RWPE2 (cell line): ENCODE results near the gene MAPK6.

ENCODE experiments used
- ATAC-seq: fragments of 200-7000 bp; cut with Tn5 transposase; 3 replicates; pipeline ENCODE4 v1.9.1; 2021; ENCODE audit warnings: low read depth
- DNase-seq: peaks from one replicate; pipeline ENCODE4 v3.0.0-alpha.2; 2020; ENCODE audit warnings: low spot score
- H3K27ac ChIP-seq: fragments of 450-650 bp; 2 replicates; pipeline ENCODE4 v1.5.1; 2017; ENCODE audit warnings: mild to moderate bottlenecking; ENCODE audit not compliant: poor library complexity, severe bottlenecking
- H3K27me3 ChIP-seq: fragments of 250-450 bp; sonication (Bioruptor Pico); 2 replicates; pipeline ENCODE4 v1.5.1; 2021; ENCODE audit warnings: mild to moderate bottlenecking, moderate library complexity; ENCODE audit not compliant: insufficient read depth, poor library complexity, severe bottlenecking
- H3K36me3 ChIP-seq: fragments of 250-450 bp; sonication (Bioruptor Pico); 2 replicates; pipeline ENCODE4 v1.5.1; 2020; ENCODE audit warnings: low read depth, mild to moderate bottlenecking, moderate library complexity
- H3K4me1 ChIP-seq: fragments of 250-450 bp; sonication (Bioruptor Pico); 2 replicates; pipeline ENCODE4 v1.5.1; 2021; ENCODE audit warnings: mild to moderate bottlenecking, moderate library complexity; ENCODE audit not compliant: insufficient read depth, poor library complexity, severe bottlenecking
- H3K4me3 ChIP-seq: fragments of 250-450 bp; sonication (Bioruptor Pico); 2 replicates; pipeline ENCODE4 v1.5.1; 2021; ENCODE audit warnings: mild to moderate bottlenecking, moderate library complexity; ENCODE audit not compliant: severe bottlenecking
- H3K9me3 ChIP-seq: fragments of 250-450 bp; sonication (Bioruptor Pico); 2 replicates; pipeline ENCODE4 v1.5.1; 2021; ENCODE audit warnings: mild to moderate bottlenecking, moderate library complexity; ENCODE audit not compliant: severe bottlenecking
- CTCF ChIP-seq: fragments of 450-650 bp; IDR thresholded peaks from one replicate; pipeline ENCODE4 v1.5.1; 2017; ENCODE audit warnings: mild to moderate bottlenecking, moderate library complexity; ENCODE audit not compliant: poor library complexity, severe bottlenecking

The MAPK6 gene

DNA sequence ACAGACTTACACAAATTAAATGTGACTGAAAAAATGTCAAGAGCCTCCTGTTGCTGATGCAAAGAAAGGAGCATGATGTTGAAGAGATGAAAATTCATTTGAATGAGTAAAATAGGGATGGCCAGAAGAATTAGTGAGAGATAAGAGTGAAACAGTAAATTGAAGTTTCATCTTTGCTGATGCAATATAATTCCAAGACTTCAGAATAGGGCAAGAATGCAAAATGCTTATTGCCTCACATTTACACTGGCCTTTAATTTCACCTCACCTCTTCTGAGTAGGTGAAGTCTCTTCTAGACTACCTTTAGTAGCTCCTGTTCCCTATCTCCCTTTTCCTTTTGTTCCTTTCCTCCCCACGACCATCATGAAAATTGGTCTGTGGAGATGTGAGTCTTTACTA is 15.3 kb upstream of the MAPK6 start:
- no peak for ATAC-seq
- H3K9me3 ChIP-seq: no peaks in the 10 kb centered on the region
- H3K27ac ChIP-seq: no peak overlapping the region
- H3K27me3 ChIP-seq: no peaks in the 10 kb centered on the region
- peaks cover 35% of the 10 kb centered on the region for H3K4me1 ChIP-seq
- no peaks in the 10 kb centered on the region for H3K36me3 ChIP-seq
- TF ChIP-seq CTCF: no peak
- DNase-seq: no peak
- H3K4me3 ChIP-seq: no peak overlapping the region

- TF ChIP-seq CTCF: no peak
- no peaks in the 10 kb centered on the region for H3K9me3 ChIP-seq
- no peaks in the 10 kb centered on the region for H3K36me3 ChIP-seq
- DNase-seq (no peak), ATAC-seq (no peak)
- H3K4me3 ChIP-seq: no peak overlapping the region
- H3K4me1 ChIP-seq: peaks cover 46% of the 10 kb centered on the region
- H3K27ac ChIP-seq: no peak overlapping the region
- H3K27me3 ChIP-seq: no peaks in the 10 kb centered on the region
These were observed 14.2 kb upstream of the MAPK6 start for GRCh38 chr15:52004806-52005205.

- Histone ChIP-seq H3K9me3 (no peaks in the 10 kb centered on the region), H3K4me1 (peaks cover 56% of the 10 kb centered on the region), H3K4me3 (no peak overlapping the region), H3K27me3 (no peaks in the 10 kb centered on the region), H3K27ac (peak overlapping the region; percentile 42), H3K36me3 (no peaks in the 10 kb centered on the region)
- TF ChIP-seq CTCF: no peak
- DNase-seq (no peak), ATAC-seq (peak; percentile 73)
These were observed 13.0 kb upstream of the MAPK6 start for GRCh38 chr15:52005748-52006701.

- H3K36me3 ChIP-seq: no peaks in the 10 kb centered on the region
- no peaks in the 10 kb centered on the region for H3K9me3 ChIP-seq
- DNase-seq: no peak
- no peak overlapping the region for H3K4me3 ChIP-seq
- no peak; the same call in 2 of the 3 replicates for ATAC-seq
- peaks cover 64% of the 10 kb centered on the region for H3K4me1 ChIP-seq
- peak overlapping the region; percentile 42 for H3K27ac ChIP-seq
- no peak for TF ChIP-seq CTCF
- no peaks in the 10 kb centered on the region for H3K27me3 ChIP-seq
These were observed 12.2 kb upstream of the MAPK6 start for GRCh38 chr15:52006702-52007340.
